ENCODE measurements around the gene ULK3.

Gene ULK3

DNA sequence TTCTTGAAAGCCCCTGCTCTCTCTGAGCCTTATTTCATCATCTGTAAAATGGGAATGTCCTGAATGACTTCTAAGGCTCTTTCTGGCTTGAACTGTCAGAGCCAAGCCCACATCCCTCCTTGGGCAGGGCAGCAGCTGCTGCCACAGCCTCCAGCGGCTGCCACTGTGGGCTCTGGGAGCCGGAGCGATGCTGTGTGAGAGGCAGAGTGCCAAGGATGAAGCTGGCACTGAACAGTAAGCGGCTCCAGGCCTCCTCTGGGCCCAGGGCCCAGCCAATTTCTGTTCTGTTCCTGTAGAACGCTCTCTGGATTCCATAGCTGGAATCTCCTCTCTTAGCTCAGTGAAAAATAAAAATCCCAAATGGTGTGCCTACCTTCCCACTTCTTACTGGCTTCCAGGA lies 12.1 kb downstream of the ULK3 start:
- TF ChIP-seq, protein P1, sequence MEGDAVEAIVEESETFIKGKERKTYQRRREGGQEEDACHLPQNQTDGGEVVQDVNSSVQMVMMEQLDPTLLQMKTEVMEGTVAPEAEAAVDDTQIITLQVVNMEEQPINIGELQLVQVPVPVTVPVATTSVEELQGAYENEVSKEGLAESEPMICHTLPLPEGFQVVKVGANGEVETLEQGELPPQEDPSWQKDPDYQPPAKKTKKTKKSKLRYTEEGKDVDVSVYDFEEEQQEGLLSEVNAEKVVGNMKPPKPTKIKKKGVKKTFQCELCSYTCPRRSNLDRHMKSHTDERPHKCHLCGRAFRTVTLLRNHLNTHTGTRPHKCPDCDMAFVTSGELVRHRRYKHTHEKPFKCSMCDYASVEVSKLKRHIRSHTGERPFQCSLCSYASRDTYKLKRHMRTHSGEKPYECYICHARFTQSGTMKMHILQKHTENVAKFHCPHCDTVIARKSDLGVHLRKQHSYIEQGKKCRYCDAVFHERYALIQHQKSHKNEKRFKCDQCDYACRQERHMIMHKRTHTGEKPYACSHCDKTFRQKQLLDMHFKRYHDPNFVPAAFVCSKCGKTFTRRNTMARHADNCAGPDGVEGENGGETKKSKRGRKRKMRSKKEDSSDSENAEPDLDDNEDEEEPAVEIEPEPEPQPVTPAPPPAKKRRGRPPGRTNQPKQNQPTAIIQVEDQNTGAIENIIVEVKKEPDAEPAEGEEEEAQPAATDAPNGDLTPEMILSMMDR (IDR thresholded peaks at IDR 0.05; ENCODE audit: control insufficient read depth, insufficient read depth, low read depth, low read length, missing control alignments), result no peak
- no peak for DNase-seq (ENCODE audit: low read depth)
- H3K4me3 ChIP-seq (ENCODE audit: control insufficient read depth, low read depth, low read length), result no peak overlapping the region

DNA sequence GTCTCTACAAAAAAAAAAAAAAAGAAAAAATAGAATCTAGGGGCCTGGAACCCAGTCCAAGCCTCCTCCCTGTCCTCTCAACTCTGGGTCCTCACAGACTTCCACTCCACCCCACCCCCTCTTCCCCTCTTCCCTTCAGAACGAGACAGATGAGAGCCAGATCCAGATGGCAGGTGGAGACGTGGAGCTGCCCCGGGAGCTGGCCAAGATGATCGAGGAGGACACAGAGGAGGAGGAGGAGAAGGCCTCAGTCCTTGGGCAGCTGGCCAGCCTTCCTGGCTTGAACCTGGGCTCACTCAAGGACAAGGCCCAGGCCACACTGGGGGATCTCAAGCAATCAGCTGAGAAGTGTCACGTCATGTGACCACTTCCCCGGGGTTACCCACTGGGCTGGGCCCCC lies 13.0 kb downstream of the ULK3 start:
- no peak for DNase-seq (ENCODE audit: low read depth)
- H3K4me3 ChIP-seq (ENCODE audit: control insufficient read depth, low read depth, low read length), result no peak overlapping the region
- TF ChIP-seq, protein P1 (IDR thresholded peaks at IDR 0.05; ENCODE audit: control insufficient read depth, insufficient read depth, low read depth, low read length, missing control alignments), result no peak

DNA sequence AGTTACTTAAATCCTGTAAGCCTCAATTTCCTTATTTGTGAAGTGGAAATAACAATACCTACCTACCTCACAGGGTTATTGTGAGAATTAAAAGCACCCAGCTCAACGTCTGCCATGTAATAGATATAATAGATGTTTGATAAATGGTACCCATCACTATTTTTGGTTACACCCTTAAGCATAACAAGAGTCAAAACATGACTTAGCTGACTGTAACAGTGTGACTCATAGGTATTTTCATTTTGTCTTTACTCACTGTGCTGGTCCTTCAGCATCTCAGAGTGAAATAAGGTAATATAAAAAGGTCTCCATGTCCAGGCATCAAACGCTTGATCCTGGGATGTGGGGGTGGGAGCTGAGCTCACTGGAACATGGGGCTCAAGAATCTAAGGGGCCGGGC lies 13.5 kb downstream of the ULK3 start:
- DNase-seq (ENCODE audit: low read depth), result no peak
- H3K4me3 ChIP-seq (ENCODE audit: control insufficient read depth, low read depth, low read length), result no peak overlapping the region
- TF ChIP-seq, protein P1 (IDR thresholded peaks at IDR 0.05; ENCODE audit: control insufficient read depth, insufficient read depth, low read depth, low read length, missing control alignments), result no peak

DNA sequence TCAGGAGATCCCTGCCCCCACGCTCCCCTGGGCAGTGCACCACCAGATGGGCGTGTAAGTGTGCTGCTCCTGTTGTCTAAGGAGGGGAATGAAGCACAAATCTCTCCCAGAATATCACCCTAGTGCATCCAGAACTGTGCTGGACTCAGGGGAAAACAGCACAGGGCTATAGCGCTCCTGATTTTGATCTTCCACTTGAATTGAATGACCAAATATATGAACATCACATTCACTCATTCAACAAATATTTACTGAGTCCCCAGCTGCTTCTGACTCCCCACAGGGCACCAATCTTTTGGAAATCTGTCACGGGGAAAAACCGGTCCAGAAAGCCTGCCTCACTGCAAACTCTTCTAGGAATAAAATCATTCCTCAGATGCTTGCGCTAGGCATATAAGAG lies 14.1 kb downstream of the ULK3 start:
- TF ChIP-seq, protein P1 (IDR thresholded peaks at IDR 0.05; ENCODE audit: control insufficient read depth, insufficient read depth, low read depth, low read length, missing control alignments), result no peak
- no peak overlapping the region for H3K4me3 ChIP-seq (ENCODE audit: control insufficient read depth, low read depth, low read length)
- no peak for DNase-seq (ENCODE audit: low read depth)

DNA sequence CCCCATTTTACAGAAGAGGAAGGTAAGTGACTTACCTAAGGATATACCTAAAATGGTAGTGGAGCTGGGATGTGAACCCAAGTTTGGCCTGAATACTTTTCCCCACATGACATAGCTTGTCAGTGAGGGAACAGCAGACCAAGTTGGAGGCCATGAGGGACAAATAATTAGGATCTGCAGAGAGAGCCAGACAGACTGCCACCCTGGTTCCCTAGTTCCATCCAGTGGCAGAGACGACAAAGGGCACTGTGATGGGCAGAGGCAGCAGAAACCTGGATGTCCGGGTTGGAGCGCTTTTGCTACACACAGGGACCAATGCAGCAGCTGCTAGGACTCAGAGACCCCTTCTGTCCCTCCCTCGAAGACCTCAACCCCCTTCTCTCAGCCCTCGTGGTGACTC lies 15.3 kb downstream of the ULK3 start:
- TF ChIP-seq, protein P1 (IDR thresholded peaks at IDR 0.05; ENCODE audit: control insufficient read depth, insufficient read depth, low read depth, low read length, missing control alignments), result no peak
- H3K4me3 ChIP-seq (ENCODE audit: control insufficient read depth, low read depth, low read length), result no peak overlapping the region

DNA sequence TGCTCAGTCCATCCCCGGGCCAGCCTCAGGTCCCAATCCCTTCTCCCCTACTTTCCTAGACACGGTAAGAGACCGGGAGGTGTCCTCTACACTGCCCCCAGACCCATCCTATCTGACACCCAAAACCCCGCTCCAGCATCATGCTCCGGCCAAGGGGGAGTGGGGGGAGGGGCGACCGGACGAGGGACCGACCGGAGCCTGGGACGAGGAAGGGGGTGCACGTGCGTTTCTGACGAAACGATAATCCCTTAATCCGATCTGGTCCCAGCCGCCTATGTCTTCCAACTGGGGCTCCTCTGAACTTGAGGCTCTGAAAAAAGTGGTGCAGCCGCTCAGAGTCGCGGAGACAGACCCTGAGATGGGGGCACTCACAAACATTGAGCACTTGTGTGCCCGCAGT lies 16.0 kb downstream of the ULK3 start:
- DNase-seq (ENCODE audit: low read depth), result no peak
- TF ChIP-seq, protein P1 (IDR thresholded peaks at IDR 0.05; ENCODE audit: control insufficient read depth, insufficient read depth, low read depth, low read length, missing control alignments), result no peak
- no peak overlapping the region for H3K4me3 ChIP-seq (ENCODE audit: control insufficient read depth, low read depth, low read length)

More for the DNA sequence above, 15.3 kb downstream of the ULK3 start:
- no peak for DNase-seq (ENCODE audit: low read depth)

DNA sequence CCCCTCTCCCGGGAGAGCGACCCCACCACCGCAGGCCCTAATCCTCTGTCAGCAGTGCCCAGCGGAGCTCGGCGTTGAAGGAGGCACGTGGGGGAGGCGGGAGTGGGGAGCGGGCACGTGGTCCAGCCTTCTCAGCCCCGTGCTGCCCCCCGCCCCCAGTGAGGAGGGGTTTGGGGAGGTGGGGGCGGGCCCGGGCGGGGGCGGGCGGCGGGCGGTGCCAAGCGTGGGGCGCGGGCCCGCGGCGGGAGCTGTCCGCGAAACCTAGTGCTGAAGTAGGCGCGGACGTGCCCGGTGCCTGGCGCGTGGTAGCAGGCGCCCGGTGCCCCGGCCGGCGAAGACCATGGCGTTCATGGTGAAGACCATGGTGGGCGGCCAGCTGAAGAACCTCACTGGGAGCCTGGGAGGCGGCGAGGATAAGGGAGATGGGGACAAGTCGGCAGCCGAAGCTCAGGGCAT lies 16.6 kb downstream of the ULK3 start, which contains the start of gene CPLX3:
Gene CPLX3 (plus strand): TSS at position 264 of the 456 bp plus-strand sequence. CDS start 77 bp downstream, at position 341.
- TF ChIP-seq, protein P1 (IDR thresholded peaks at IDR 0.05; ENCODE audit: control insufficient read depth, insufficient read depth, low read depth, low read length, missing control alignments), result no peak
- no peak within 1 kb of the TSS for H3K4me3 ChIP-seq (ENCODE audit: control insufficient read depth, low read depth, low read length)
- DNase-seq (ENCODE audit: low read depth), result no peak

Data from AG09309 (cell line).